Caki2 (cell line): ENCODE measurements around the gene CLMP. TPM values are rescaled to one million over a fixed set of nuclear protein-coding genes. Genes with fewer than 3 reads are reported as not detected.
A peak's percentile ranks its signal among the peaks of the same experiment; 100 is the strongest.

Experiments used
- DNase-seq: peaks from one replicate; pipeline ENCODE4 v3.0.0-alpha.2; 2015; ENCODE audit warnings: low read depth
- in situ Hi-C: cut with HindIII; loops from 2 replicates; pipeline ENCODE4 v1.10.0; 2016; ENCODE audit warnings: low sequenced_read_pairs, low pct_unique_long_range_greater_than_20kb, mixed read lengths
- total RNA-seq: library from RNA; depleted of rRNA; stranded (reverse); fragments of >200 nt; shearing (Covaris generic); gene quantifications from 2 replicates; pipeline ENCODE4 v1.2.3, GENCODE V29; 2014; ENCODE audit warnings: low replicate concordance

CLMP gene
- total RNA-seq, 1 experiment from 2014 or later, result 1.5 TPM

GRCh38 chr11:123056835-123057491 is 138.1 kb downstream of the CLMP start:
- in situ Hi-C loops, result loop anchor here (25.0 kb wide), 1 partner anchor 195 kb away; no protein-coding TSS in a partner anchor

GRCh38 chr11:123055191-123055901 is 139.7 kb downstream of the CLMP start:
- no peak for DNase-seq
- in situ Hi-C loops, result loop anchor here (25.0 kb wide), 1 partner anchor 193 kb away; no protein-coding TSS in a partner anchor

More at GRCh38 chr11:123056835-123057491, 138.1 kb downstream of the CLMP start:
- no peak for DNase-seq

GRCh38 chr11:123054301-123055065 is 140.6 kb downstream of the CLMP start:
- in situ Hi-C loops, result loop anchor here (25.0 kb wide), 1 partner anchor 192 kb away; no protein-coding TSS in a partner anchor
- DNase-seq, result peak; percentile 58

- in situ Hi-C loops, result loop anchor here (25.0 kb wide), 1 partner anchor 191 kb away; no protein-coding TSS in a partner anchor
- no peak for DNase-seq
Observed at GRCh38 chr11:123052901-123053721, 141.9 kb downstream of the CLMP start.

- in situ Hi-C loops, result loop anchor here (25.0 kb wide), 1 partner anchor 189 kb away; no protein-coding TSS in a partner anchor
- DNase-seq, result no peak
Observed at GRCh38 chr11:123051634-123052033, 143.4 kb downstream of the CLMP start.

- in situ Hi-C loops, result loop anchor here (25.0 kb wide), 1 partner anchor 189 kb away; no protein-coding TSS in a partner anchor
- DNase-seq, result no peak
Observed at GRCh38 chr11:123051146-123051545, 143.9 kb downstream of the CLMP start.

- DNase-seq, result no peak
- in situ Hi-C loops, result no loop called here
Observed at GRCh38 chr11:123047947-123048293, 147.1 kb downstream of the CLMP start.

- DNase-seq, result no peak
- in situ Hi-C loops, result no loop called here
Observed at GRCh38 chr11:123047266-123047946, 147.6 kb downstream of the CLMP start.

GRCh38 chr11:123046473-123047259 is 148.4 kb downstream of the CLMP start:
- in situ Hi-C loops, result no loop called here
- DNase-seq, result no peak

- in situ Hi-C loops, result no loop called here
- DNase-seq, result no peak
Observed at GRCh38 chr11:123045101-123045500, 149.9 kb downstream of the CLMP start.

- in situ Hi-C loops, result no loop called here
- DNase-seq, result no peak
Observed at GRCh38 chr11:123041185-123041584, 153.9 kb downstream of the CLMP start.

- in situ Hi-C loops, result no loop called here
- no peak for DNase-seq
Observed at GRCh38 chr11:123040111-123040432, 155.0 kb downstream of the CLMP start.

GRCh38 chr11:123035831-123036230 is 159.2 kb downstream of the CLMP start:
- in situ Hi-C loops, result no loop called here

GRCh38 chr11:123034597-123034996 is 160.5 kb downstream of the CLMP start:
- DNase-seq, result no peak
- in situ Hi-C loops, result no loop called here

More at GRCh38 chr11:123035831-123036230, 159.2 kb downstream of the CLMP start:
- no peak for DNase-seq

GRCh38 chr11:123033895-123034294 is 161.2 kb downstream of the CLMP start:
- no peak for DNase-seq
- in situ Hi-C loops, result no loop called here

GRCh38 chr11:123030517-123030916 is 164.5 kb downstream of the CLMP start:
- in situ Hi-C loops, result no loop called here
- DNase-seq, result no peak

GRCh38 chr11:123020968-123021367 is 174.1 kb downstream of the CLMP start:
- peak; percentile 19 for DNase-seq
- in situ Hi-C loops, result no loop called here
